Esophagus muscularis mucosa (tissue), 3 donors: ENCODE results near the gene RSRC1.

Experiments used
- POLR2A ChIP-seq: fragments of 450-650 bp; IDR thresholded peaks from one replicate; pipeline ENCODE4 v1.6.1; 2017; ENCODE audit warnings: antibody characterized with exemption, moderate library complexity, mild to moderate bottlenecking, low read depth
- TF ChIP-seq, protein P1 (sequence below), 3 experiments: fragments of 200-600 bp in 2 of 3; fragments of 450-650 bp in 1 of 3; sonication (generic) in 2 of 3; IDR thresholded peaks; one replicate each; pipeline ENCODE4 v1.5.1; 2017 to 2019; ENCODE audit warnings: antibody characterized with exemption in 3 of 3, mild to moderate bottlenecking in 2 of 3, moderate library complexity in 1 of 3

DNA sequence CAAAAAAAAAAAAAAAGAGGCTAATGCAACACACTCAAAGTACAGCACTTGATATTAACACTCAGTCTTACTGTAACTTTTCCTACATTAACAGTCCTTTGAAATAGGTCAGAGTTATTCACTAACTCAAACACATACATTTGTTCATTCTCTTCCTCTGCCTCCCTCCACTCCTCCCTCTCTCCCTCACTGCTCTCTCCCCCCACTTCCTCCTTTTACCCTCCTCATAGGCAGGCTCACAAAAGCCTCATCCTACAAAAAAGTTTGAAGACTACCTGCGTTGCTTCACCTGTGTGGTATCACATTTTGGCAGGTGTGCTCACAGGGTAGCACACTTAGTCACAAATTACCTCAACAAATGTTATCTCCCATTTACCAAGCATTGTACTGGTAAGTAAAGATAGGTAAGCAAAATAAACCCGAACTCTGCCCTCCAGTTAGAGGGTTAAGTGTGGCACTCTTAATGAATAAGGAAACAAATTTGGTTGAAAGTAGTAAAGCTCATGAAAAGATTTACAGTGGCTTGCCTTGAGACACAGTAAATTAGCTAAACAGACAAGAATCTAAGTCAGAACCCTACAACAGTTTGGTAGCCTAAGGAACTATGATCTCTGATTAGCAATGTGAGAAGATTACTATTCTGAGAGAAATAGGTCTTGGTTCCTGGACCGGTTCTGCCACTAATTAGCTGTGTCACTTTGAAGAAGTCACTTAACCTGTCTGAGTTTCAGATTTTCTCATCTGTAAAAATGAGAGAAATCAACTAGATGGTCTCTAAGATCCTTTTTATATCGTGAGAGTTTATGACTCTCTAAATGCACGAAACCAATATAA is 310.1 kb downstream of the RSRC1 start:
- no peak for TF ChIP-seq POLR2A
- TF ChIP-seq, protein P1, sequence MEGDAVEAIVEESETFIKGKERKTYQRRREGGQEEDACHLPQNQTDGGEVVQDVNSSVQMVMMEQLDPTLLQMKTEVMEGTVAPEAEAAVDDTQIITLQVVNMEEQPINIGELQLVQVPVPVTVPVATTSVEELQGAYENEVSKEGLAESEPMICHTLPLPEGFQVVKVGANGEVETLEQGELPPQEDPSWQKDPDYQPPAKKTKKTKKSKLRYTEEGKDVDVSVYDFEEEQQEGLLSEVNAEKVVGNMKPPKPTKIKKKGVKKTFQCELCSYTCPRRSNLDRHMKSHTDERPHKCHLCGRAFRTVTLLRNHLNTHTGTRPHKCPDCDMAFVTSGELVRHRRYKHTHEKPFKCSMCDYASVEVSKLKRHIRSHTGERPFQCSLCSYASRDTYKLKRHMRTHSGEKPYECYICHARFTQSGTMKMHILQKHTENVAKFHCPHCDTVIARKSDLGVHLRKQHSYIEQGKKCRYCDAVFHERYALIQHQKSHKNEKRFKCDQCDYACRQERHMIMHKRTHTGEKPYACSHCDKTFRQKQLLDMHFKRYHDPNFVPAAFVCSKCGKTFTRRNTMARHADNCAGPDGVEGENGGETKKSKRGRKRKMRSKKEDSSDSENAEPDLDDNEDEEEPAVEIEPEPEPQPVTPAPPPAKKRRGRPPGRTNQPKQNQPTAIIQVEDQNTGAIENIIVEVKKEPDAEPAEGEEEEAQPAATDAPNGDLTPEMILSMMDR (IDR thresholded peaks at IDR 0.05): no peak
